HEK293 (cell line): ENCODE measurements around the gene SRSF9.

Source experiments
- CTCF ChIA-PET: fragments of 350-600 bp; formaldehyde crosslinking; extraction: SDS; loops from one replicate; lab custom pipeline; 2021; ENCODE audit warnings: antibody characterized with exemption; lab: Yijun Ruan, JAX
- POLR2A ChIA-PET: fragments of 300-600 bp; formaldehyde crosslinking; extraction: SDS; loops from one replicate; lab custom pipeline; 2020; ENCODE audit warnings: antibody characterized with exemption, inconsistent platforms; lab: Yijun Ruan, JAX
- H3K27ac ChIP-seq: fragments of 200-500 bp; sonication (Bioruptor generic); 2 replicates; pipeline ENCODE4 v1.5.1; 2014; ENCODE audit warnings: low read depth, low read length, control low read depth, inconsistent platforms; ENCODE audit errors: extremely low read depth
- H3K36me3 ChIP-seq, 2 experiments: fragments of 200-500 bp in 1 of 2; sonication (Bioruptor generic) in 1 of 2; 1 replicate in 1 of 2; 2 replicates in 1 of 2; pipeline ENCODE4 v1.5.1; 2014 to 2017; ENCODE audit warnings: inconsistent platforms in 2 of 2, low read length in 2 of 2; ENCODE audit not compliant: control insufficient read depth in 2 of 2, insufficient read depth in 1 of 2
- H3K4me1 ChIP-seq: fragments of 200-500 bp; sonication (Bioruptor generic); 2 replicates; pipeline ENCODE4 v1.5.1; 2014; ENCODE audit warnings: mild to moderate bottlenecking, low read length, inconsistent platforms; ENCODE audit not compliant: control insufficient read depth, insufficient read depth
- H3K4me3 ChIP-seq: 2 replicates; pipeline ENCODE4 v1.5.1; 2011; ENCODE audit warnings: low read depth, mild to moderate bottlenecking, control low read depth, low read length, moderate library complexity
- H3K9me3 ChIP-seq: fragments of 200-500 bp; sonication (Bioruptor generic); 2 replicates; pipeline ENCODE4 v1.5.1; 2014; ENCODE audit warnings: low read depth, low read length, inconsistent platforms; ENCODE audit not compliant: control insufficient read depth, insufficient read depth
- GLIS1 ChIP-seq: fragments of 450-650 bp; formaldehyde crosslinking; IDR thresholded peaks from 2 replicates; pipeline ENCODE4 v1.5.1; 2016; ENCODE audit warnings: missing biosample characterization, missing genetic modification characterization
- HOXA7 ChIP-seq: sonication (generic); formaldehyde crosslinking; IDR thresholded peaks from 2 replicates; pipeline ENCODE4 v1.8.1; 2022; ENCODE audit warnings: missing genetic modification reagents, borderline replicate concordance
- IKZF3 ChIP-seq: fragments of 450-650 bp; IDR thresholded peaks from 2 replicates; pipeline ENCODE4 v1.5.0; 2018; ENCODE audit warnings: missing biosample characterization, mild to moderate bottlenecking, missing genetic modification characterization, moderate library complexity
- KLF1 ChIP-seq: fragments of 450-650 bp; formaldehyde crosslinking; IDR thresholded peaks from 2 replicates; pipeline ENCODE4 v1.5.1; 2016; ENCODE audit warnings: missing biosample characterization, missing genetic modification characterization
- KLF7 ChIP-seq: fragments of 450-650 bp; formaldehyde crosslinking; IDR thresholded peaks from 2 replicates; pipeline ENCODE4 v1.5.1; 2016; ENCODE audit warnings: missing biosample characterization, missing genetic modification characterization, borderline replicate concordance
- SCRT1 ChIP-seq: fragments of 450-650 bp; formaldehyde crosslinking; IDR thresholded peaks from 2 replicates; pipeline ENCODE4 v1.5.1; 2016; ENCODE audit warnings: missing biosample characterization, missing genetic modification characterization, borderline replicate concordance
- ZBTB20 ChIP-seq: fragments of 450-650 bp; formaldehyde crosslinking; IDR thresholded peaks from 2 replicates; pipeline ENCODE4 v1.5.1; 2016; ENCODE audit warnings: missing biosample characterization, missing genetic modification characterization
- ZNF112 ChIP-seq: fragments of 450-650 bp; formaldehyde crosslinking; IDR thresholded peaks from 2 replicates; pipeline ENCODE4 v1.5.0; 2017; ENCODE audit warnings: missing biosample characterization, missing genetic modification characterization
- ZNF221 ChIP-seq: fragments of 450-650 bp; formaldehyde crosslinking; IDR thresholded peaks from 2 replicates; pipeline ENCODE4 v1.5.1; 2017; ENCODE audit warnings: missing biosample characterization, missing genetic modification characterization, borderline replicate concordance
- ZNF311 ChIP-seq: fragments of 450-650 bp; formaldehyde crosslinking; IDR thresholded peaks from 2 replicates; pipeline ENCODE4 v1.5.1; 2017; ENCODE audit warnings: missing biosample characterization, missing genetic modification characterization, borderline replicate concordance
- ZNF514 ChIP-seq: fragments of 450-650 bp; formaldehyde crosslinking; IDR thresholded peaks from 2 replicates; pipeline ENCODE4 v1.5.1; 2016; ENCODE audit warnings: missing biosample characterization, missing genetic modification characterization
- ZNF549 ChIP-seq: fragments of 450-650 bp; IDR thresholded peaks from 2 replicates; pipeline ENCODE4 v1.5.1; 2018; ENCODE audit warnings: missing biosample characterization, missing genetic modification characterization, mild to moderate bottlenecking, inconsistent platforms, moderate library complexity
- ZNF623 ChIP-seq: fragments of 450-650 bp; formaldehyde crosslinking; IDR thresholded peaks from 2 replicates; pipeline ENCODE4 v1.5.1; 2016; ENCODE audit warnings: missing biosample characterization, missing genetic modification characterization
- ZNF629 ChIP-seq: fragments of 450-650 bp; formaldehyde crosslinking; IDR thresholded peaks from 2 replicates; pipeline ENCODE4 v1.5.1; 2017; ENCODE audit warnings: missing biosample characterization, missing genetic modification characterization
- ZNF654 ChIP-seq: fragments of 450-650 bp; formaldehyde crosslinking; IDR thresholded peaks from 2 replicates; pipeline ENCODE4 v1.5.1; 2016; ENCODE audit warnings: low read depth, missing biosample characterization, missing genetic modification characterization
- ZNF670 ChIP-seq: fragments of 450-650 bp; formaldehyde crosslinking; IDR thresholded peaks from 2 replicates; pipeline ENCODE4 v1.5.1; 2016; ENCODE audit warnings: missing biosample characterization, missing genetic modification characterization, low read depth
- TF ChIP-seq, protein P1 (sequence below): fragments of 450-650 bp; formaldehyde crosslinking; IDR thresholded peaks from 2 replicates; pipeline ENCODE4 v1.5.1; 2016; ENCODE audit warnings: missing biosample characterization, missing genetic modification characterization
- TF ChIP-seq, protein P2 (sequence below): fragments of 450-650 bp; formaldehyde crosslinking; IDR thresholded peaks from 2 replicates; pipeline ENCODE4 v1.5.1; 2016; ENCODE audit warnings: missing biosample characterization, missing genetic modification characterization
- TF ChIP-seq, protein P3 (sequence below): fragments of 450-650 bp; formaldehyde crosslinking; IDR thresholded peaks from 2 replicates; pipeline ENCODE4 v1.5.1; 2016; ENCODE audit warnings: missing biosample characterization, missing genetic modification characterization
- TF ChIP-seq, protein P4 (sequence below): fragments of 450-650 bp; formaldehyde crosslinking; IDR thresholded peaks from 2 replicates; pipeline ENCODE4 v1.5.1; 2016; ENCODE audit warnings: missing biosample characterization, missing genetic modification characterization, borderline replicate concordance
- TF ChIP-seq, protein P5 (sequence below): sonication (generic); formaldehyde crosslinking; IDR thresholded peaks from 2 replicates; pipeline ENCODE4 v1.8.1; 2022; ENCODE audit warnings: mild to moderate bottlenecking, moderate library complexity, missing genetic modification reagents
- TF ChIP-seq, protein P6 (sequence below): fragments of 450-650 bp; formaldehyde crosslinking; IDR thresholded peaks from 2 replicates; pipeline ENCODE4 v1.5.1; 2016; ENCODE audit warnings: missing biosample characterization, missing genetic modification characterization

The SRSF9 gene

DNA sequence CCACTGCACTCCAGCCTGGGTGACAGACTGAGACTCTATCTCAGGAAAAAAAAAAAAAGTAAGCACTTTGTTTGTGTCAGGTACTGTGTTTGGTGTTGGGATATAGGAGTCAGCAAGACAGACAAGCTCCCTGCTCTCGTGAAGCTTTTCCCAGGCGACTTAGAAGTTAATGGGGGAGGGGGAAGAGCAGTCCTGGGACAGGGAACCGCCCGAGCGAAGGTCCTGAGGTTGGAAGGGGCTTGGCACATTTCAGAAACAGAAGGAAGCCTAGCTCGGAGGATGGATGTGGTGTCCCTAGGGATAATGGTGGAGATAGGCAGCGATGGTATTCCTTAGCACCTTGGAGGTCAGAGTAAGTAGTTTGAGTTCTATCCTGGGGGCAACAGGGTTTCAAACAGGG is 40.2 kb downstream of the SRSF9 start:
- ChIA-PET CTCF (interaction anchor here (0.5 to 4.2 kb wide), 21 partner anchors 9 to 201 kb away, joined by 3 to 39 read pairs (median 4); partner anchors contain the start of gene SRSF9), POLR2A (interaction anchor here (0.9 kb wide), 1 partner anchor 9 kb away, joined by 5 read pairs; the partner anchor contains the start of gene COX6A1)

DNA sequence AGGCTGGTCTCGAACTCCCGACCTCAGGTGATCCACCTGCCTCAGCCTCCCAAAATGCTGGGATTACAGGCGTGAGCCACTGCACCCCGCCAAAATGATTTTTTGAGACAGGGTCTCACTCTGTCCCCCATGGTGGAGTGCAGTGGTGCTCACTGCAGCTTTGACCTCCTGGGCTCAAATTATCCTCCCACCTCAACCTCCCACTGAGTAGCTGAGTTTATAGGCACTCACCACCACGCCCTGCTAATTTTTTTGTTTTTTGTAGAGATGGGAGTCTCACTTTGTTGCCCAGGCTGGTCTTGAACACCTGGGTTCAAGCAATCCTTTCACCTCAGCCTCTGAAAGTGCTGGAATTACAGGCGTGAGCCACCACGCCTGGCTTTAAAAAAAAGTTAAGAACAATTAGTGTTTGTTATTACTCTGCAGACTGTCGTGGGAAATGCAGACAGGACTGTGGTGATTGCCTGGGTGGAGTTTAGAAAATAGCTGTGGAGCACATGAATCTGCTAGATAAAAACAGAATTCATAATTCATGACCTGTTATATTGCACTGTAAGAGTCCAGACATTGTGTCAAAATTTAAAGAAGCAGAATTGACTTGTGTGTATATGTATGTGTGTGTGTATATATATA is 40.8 kb downstream of the SRSF9 start:
- no peak overlapping the region for H3K27ac ChIP-seq
- H3K9me3 ChIP-seq: no peaks in the 10 kb centered on the region
- ChIA-PET CTCF (interaction anchor here (0.5 to 4.2 kb wide), 22 partner anchors 9 to 200 kb away, joined by 3 to 39 read pairs (median 4); no protein-coding TSS in a partner anchor), POLR2A (no interaction called here)
- no peak overlapping the region for H3K4me3 ChIP-seq
- H3K36me3 ChIP-seq: no peaks in the 10 kb centered on the region
- no peaks in the 10 kb centered on the region for H3K4me1 ChIP-seq
- TF ChIP-seq ZNF654 (tag by site-specific recombination): no peak
- TF ChIP-seq KLF1 (tag by site-specific recombination): peak; percentile 92
- TF ChIP-seq ZNF549 (tag by site-specific recombination): no peak
- TF ChIP-seq KLF7: no peak
- TF ChIP-seq HOXA7 (CRISPR knock-in tag): no peak
- TF ChIP-seq GLIS1: peak; percentile 97
- no peak for TF ChIP-seq ZNF629
- TF ChIP-seq SCRT1 (tag by site-specific recombination): no peak
- TF ChIP-seq, protein P1, sequence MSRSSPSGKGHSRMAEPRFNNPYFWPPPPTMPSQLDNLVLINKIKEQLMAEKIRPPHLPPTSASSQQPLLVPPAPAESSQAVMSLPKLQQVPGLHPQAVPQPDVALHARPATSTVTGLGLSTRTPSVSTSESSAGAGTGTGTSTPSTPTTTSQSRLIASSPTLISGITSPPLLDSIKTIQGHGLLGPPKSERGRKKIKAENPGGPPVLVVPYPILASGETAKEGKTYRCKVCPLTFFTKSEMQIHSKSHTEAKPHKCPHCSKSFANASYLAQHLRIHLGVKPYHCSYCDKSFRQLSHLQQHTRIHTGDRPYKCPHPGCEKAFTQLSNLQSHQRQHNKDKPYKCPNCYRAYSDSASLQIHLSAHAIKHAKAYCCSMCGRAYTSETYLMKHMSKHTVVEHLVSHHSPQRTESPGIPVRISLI (tag by site-specific recombination): no peak
- TF ChIP-seq, protein P2, sequence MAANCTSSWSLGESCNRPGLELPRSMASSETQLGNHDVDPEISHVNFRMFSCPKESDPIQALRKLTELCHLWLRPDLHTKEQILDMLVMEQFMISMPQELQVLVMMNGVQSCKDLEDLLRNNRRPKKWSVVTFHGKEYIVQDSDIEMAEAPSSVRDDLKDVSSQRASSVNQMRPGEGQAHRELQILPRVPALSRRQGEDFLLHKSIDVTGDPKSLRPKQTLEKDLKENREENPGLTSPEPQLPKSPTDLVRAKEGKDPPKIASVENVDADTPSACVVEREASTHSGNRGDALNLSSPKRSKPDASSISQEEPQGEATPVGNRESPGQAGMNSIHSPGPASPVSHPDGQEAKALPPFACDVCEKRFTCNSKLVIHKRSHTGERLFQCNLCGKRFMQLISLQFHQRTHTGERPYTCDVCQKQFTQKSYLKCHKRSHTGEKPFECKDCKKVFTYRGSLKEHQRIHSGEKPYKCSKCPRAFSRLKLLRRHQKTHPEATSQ: no peak
- TF ChIP-seq, protein P3, sequence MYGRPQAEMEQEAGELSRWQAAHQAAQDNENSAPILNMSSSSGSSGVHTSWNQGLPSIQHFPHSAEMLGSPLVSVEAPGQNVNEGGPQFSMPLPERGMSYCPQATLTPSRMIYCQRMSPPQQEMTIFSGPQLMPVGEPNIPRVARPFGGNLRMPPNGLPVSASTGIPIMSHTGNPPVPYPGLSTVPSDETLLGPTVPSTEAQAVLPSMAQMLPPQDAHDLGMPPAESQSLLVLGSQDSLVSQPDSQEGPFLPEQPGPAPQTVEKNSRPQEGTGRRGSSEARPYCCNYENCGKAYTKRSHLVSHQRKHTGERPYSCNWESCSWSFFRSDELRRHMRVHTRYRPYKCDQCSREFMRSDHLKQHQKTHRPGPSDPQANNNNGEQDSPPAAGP (tag by site-specific recombination): 0 out of 2 replicates have a peak, but pooled peaks have one; percentile 30
- TF ChIP-seq ZNF514: no peak
- no peak for TF ChIP-seq ZNF112 (tag by site-specific recombination)
- TF ChIP-seq, protein P4, sequence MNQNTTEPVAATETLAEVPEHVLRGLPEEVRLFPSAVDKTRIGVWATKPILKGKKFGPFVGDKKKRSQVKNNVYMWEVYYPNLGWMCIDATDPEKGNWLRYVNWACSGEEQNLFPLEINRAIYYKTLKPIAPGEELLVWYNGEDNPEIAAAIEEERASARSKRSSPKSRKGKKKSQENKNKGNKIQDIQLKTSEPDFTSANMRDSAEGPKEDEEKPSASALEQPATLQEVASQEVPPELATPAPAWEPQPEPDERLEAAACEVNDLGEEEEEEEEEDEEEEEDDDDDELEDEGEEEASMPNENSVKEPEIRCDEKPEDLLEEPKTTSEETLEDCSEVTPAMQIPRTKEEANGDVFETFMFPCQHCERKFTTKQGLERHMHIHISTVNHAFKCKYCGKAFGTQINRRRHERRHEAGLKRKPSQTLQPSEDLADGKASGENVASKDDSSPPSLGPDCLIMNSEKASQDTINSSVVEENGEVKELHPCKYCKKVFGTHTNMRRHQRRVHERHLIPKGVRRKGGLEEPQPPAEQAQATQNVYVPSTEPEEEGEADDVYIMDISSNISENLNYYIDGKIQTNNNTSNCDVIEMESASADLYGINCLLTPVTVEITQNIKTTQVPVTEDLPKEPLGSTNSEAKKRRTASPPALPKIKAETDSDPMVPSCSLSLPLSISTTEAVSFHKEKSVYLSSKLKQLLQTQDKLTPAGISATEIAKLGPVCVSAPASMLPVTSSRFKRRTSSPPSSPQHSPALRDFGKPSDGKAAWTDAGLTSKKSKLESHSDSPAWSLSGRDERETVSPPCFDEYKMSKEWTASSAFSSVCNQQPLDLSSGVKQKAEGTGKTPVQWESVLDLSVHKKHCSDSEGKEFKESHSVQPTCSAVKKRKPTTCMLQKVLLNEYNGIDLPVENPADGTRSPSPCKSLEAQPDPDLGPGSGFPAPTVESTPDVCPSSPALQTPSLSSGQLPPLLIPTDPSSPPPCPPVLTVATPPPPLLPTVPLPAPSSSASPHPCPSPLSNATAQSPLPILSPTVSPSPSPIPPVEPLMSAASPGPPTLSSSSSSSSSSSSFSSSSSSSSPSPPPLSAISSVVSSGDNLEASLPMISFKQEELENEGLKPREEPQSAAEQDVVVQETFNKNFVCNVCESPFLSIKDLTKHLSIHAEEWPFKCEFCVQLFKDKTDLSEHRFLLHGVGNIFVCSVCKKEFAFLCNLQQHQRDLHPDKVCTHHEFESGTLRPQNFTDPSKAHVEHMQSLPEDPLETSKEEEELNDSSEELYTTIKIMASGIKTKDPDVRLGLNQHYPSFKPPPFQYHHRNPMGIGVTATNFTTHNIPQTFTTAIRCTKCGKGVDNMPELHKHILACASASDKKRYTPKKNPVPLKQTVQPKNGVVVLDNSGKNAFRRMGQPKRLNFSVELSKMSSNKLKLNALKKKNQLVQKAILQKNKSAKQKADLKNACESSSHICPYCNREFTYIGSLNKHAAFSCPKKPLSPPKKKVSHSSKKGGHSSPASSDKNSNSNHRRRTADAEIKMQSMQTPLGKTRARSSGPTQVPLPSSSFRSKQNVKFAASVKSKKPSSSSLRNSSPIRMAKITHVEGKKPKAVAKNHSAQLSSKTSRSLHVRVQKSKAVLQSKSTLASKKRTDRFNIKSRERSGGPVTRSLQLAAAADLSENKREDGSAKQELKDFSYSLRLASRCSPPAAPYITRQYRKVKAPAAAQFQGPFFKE (tag by site-specific recombination): no peak
- TF ChIP-seq, protein P5, sequence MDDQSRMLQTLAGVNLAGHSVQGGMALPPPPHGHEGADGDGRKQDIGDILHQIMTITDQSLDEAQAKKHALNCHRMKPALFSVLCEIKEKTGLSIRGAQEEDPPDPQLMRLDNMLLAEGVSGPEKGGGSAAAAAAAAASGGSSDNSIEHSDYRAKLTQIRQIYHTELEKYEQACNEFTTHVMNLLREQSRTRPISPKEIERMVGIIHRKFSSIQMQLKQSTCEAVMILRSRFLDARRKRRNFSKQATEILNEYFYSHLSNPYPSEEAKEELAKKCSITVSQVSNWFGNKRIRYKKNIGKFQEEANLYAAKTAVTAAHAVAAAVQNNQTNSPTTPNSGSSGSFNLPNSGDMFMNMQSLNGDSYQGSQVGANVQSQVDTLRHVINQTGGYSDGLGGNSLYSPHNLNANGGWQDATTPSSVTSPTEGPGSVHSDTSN (CRISPR knock-in tag): no peak
- no peak for TF ChIP-seq ZNF311
- TF ChIP-seq ZNF221: no peak

More for the DNA sequence above, 40.2 kb downstream of the SRSF9 start:
- Histone ChIP-seq H3K36me3 (no peaks in the 10 kb centered on the region), H3K4me1 (no peaks in the 10 kb centered on the region), H3K4me3 (no peak overlapping the region), H3K27ac (no peak overlapping the region), H3K9me3 (no peaks in the 10 kb centered on the region)
- no peak for TF ChIP-seq IKZF3
- TF ChIP-seq ZBTB20: no peak
- TF ChIP-seq, protein P6, sequence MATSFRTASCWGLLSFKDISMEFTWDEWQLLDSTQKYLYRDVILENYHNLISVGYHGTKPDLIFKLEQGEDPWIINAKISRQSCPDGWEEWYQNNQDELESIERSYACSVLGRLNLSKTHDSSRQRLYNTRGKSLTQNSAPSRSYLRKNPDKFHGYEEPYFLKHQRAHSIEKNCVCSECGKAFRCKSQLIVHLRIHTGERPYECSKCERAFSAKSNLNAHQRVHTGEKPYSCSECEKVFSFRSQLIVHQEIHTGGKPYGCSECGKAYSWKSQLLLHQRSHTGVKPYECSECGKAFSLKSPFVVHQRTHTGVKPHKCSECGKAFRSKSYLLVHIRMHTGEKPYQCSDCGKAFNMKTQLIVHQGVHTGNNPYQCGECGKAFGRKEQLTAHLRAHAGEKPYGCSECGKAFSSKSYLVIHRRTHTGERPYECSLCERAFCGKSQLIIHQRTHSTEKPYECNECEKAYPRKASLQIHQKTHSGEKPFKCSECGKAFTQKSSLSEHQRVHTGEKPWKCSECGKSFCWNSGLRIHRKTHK (tag by site-specific recombination): no peak
- peak; percentile 27; the same call in 1 of the 2 replicates for TF ChIP-seq ZNF623 (tag by site-specific recombination)
- TF ChIP-seq ZNF670: no peak
